ENCODE data around the gene CHST1.

CHST1 gene, protein sequence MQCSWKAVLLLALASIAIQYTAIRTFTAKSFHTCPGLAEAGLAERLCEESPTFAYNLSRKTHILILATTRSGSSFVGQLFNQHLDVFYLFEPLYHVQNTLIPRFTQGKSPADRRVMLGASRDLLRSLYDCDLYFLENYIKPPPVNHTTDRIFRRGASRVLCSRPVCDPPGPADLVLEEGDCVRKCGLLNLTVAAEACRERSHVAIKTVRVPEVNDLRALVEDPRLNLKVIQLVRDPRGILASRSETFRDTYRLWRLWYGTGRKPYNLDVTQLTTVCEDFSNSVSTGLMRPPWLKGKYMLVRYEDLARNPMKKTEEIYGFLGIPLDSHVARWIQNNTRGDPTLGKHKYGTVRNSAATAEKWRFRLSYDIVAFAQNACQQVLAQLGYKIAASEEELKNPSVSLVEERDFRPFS

DNA sequence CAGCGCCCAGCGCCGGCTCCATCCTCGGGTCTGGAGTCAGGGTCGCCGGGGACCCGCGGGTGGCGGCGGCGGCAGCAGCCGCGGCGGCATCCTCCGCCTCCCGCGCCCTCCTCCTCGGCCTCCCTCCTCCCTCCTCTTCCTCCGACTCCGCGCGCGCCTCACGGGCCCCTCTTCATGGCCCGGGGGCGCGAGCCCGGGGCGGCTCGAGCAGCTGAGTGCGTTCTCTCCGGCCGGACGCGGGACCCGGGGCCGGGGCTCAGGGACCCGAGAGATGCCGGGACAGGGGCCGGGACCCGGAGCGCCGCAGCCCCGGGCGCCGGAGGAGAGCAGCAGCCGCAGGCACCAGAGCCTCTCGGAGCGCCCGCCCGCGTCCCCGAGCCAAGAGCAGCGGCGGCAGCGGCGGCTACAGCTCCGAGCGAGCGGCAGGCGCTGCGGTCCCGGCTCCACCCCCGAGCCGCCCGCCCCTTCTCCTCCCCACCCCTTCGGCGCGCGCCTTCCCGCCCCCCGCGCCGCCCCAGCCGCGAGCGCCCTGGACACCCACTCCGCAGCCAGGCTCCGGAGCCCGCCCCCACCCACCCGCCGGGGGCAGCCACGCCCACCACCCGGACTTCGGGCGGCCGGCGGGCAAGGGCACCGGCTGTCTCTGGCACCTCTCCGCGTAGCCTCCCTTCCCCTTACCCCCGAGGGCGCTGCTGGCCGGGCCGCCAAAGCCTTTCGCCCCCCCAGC, at the start of gene CHST1:
TSS of gene CHST1 (minus strand) at position 417 of the 727 bp plus-strand sequence. CDS start 14,699 bp downstream, outside the sequence.
- DNase-seq, result peak; percentile 20

DNA sequence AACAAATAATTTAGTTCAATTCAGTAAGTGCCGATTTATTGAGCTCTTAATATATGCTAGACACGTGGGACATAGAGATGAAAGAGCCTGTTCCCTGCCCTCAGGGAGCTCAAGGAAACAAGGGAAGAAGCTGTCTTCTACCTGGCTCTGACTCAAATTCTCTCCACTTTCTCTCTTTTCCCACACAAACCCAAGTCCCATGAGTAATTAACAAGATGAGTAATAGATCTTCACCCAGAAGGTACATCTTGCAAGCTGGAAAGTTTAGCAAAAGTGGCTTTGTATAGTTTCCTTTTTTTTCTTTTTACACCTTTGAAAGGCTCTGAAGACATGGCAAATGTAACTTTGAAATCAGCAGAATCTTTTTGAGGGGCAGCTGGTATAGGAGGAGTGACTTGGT, 48.2 kb upstream of the CHST1 start:
- DNase-seq, result no peak

DNA sequence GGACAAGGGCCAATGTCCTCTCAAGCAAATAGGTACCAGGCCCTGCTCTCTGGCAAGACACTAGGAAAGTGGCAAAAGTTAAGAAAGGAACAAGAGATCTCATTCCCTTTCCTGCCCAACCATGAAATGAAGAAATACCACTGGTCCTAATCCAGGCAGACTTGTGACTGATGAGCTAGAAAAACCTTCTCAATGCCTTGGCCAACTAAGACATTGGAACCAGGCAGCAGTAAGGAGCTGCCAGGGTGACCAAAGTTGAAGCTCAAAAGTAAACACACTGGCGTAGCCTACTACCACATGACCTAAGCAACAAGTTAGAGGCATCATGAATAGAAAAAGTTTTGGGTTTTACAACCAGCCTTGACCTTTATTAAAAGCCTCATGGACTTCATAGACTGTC, 45.1 kb upstream of the CHST1 start:
- no peak for DNase-seq

DNA sequence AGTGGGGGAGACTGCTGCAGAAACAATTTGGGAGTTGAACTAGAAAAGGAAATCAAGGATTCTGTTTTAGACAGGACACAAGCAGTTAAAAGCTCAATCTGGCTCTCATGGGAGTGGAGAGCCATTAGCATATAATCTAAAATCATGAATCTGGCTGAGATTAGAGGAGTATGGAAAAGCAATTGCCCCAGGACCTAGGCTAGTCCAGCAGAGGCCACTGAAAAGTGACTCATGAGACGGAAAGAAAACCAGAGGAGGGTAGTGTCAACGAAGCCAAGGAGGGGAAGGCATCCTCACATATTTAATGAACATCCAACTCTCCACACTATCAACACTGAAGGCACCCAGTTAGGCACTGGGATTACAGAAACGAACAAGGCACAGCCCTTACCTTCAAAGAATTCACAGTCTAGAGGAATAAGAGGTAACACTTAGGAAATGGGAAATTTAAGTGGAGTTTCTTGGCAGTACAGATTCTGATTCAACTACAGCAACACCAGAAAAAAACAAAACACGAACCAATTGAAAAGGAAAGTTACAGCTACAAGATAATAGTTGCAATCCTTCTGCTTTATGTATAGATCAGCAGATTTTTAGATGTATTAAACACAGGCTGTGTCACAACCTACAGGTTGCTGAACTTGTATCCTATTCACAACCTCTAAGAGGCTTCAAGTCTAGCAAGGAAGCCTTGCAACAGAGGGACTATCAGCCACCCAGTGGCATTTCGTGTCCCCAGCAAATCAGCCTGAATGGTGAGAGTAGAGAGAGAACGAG, 43.7 kb upstream of the CHST1 start:
- DNase-seq, result no peak

DNA sequence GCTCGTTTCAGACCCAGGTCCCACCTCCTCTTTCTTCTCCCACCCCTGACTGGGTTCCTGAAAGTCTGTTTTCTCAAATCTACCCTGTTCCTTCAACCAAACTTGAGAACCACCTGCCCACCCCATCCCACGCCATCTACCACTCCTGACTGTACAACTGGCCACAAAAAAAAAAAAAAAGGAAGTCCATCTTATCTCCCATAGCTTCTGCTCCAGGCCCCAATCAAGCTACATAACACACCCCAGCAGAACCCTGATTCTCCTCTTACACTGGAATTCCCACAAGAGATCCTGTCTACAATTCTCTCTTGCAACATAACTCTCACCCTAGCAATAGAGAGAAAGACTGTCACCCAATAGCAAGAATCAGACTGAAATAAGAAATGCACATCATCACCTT, 39.2 kb upstream of the CHST1 start:
- no peak for DNase-seq

DNA sequence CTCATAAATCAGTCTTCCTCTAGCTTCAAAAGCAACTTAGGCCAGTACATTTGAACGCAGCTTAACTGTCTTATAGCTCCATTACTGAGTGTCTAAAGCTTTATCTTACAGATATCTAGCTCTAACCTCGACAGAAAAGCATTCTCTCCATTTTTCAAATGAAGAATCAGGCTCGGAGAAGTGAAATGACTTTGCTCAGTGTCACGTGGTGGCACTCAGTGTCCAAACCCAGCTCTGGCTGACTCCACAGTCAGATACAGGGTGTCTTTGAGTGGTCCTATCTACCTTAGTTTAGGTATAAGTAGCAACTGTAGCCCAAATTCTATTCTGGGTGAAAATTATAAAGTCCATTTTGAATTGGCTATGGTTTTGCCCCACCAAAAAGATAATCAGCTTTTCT, 38.7 kb upstream of the CHST1 start:
- DNase-seq, result no peak

DNA sequence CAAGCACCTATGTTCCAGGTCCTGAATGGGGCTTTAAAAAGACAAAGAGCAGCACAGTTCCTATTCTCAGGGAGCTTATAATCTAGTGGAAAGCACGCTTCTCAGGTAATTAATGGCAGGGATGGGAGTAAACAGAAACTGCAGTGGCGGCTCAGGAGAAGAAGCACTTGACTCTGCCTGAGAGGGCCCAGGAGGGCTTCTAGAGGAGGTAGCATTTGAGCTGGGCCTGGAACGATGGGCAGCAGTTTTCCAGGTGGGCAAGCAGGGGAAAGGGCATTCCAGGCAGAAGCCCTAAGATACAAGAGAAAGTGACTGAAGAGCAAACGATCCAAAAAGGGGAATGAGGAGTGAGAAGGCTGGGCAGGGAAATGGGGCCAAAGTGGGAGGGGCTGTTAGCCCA, 37.1 kb upstream of the CHST1 start:
- no peak for DNase-seq

DNA sequence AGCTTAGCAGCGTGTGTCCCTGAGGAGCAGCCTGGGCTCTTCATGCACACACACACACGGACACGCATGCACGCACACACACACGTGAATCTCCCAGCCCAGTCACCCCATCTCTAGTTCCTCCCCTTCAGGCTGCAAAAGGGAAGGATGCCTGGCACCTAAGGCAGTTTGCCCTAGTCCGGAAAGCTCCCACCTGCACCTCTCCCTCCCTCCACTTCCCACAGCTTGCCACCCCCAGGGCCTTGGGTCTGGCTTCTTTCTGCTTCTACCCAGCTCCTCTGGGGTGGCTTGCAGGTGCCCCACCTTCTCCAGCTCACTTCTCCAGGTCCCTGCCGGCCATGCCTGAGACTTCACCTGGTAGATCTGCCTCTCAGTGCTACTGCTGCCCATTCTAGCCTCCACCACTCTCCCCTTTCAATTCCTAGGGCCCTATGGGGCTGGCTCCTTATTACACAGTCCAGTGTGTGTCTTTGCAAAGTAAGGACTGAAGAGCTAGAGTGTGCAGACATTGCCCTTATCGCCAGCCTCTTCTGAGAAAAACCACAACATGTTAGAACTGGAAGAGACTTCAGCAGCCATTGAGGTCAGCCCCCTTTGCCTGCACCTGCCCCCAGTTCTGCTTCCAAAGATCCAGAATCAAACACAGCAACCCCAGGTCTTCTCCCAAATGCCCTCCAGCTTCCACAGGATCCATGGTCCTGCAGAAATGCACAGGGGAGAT, 33.5 kb upstream of the CHST1 start:
- DNase-seq, result no peak

DNA sequence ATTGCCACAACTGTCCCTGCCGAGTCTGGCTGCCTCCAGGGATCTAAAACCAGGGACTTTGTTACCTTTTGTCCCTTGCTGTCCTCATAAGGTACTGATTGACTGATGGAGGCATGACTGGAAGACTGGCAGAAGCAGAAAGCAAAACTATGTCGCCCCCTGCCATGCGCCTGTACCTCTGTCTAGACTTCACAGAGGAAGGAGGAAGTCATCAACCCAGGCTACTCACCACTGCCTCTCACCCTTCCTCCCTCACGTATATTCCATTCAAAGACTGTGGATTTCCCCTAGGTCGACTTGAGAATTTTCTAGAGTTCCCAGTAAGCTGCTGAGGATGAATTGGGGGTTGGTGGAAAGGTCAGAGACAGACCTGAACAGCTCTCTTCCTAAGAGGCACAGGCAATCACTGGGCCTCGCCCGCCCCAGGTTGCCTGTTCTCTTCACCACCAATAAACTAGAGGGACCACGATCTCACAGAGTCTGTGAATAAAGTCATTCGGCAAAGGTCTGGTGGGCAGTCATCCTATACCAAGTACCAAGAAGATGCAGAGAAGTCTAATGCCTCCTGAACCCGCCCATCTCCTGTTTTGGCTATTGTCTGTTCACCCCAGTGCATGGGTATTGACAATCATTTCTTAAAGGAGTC, 27.5 kb upstream of the CHST1 start:
- DNase-seq, result no peak

DNA sequence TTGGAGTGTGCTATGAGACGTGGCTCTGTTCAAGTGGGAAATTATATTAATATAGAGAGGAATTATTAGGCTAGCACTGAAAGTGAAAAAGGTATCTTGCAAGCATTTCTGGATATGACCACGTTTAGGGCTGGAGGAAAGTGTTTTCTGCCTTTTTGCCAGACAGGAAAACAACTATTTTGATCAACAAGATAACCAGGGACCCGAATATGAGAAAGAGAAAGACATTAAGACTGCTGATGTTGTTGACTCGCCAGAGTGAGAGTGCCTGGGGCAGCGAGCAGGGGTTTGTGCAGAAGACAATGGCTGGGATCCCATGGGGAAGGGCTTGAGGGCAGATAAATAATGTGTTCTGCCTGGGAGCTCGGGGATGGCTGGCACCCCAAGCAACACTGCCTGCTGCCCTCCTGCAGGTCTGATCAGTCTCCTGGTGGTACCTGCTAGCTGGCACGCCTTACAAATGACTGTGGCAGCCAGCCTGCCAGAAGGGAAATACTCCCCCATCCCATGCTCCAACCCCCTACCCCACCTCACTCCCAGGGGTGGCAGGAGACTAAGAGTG, 23.1 kb upstream of the CHST1 start:
- DNase-seq, result no peak

DNA sequence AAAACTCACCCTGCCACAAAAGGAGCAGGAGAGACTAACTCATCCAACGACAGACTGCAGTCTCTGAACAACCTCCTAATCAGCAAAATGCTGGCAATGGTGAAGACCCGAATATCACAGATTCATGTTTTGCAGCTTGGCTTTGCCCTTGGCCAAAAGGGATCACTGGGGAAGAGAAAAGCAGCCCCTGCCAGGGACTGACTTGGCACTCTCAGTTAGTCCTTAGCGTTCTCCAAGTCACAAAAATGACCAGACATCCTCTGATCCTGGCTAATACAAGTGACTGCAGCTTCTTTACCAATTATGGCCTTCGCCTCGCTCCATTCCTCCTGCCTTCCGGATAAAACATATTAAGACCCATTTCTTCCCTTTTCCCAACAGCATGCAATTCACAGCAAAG, 22.4 kb upstream of the CHST1 start:
- DNase-seq, result no peak

DNA sequence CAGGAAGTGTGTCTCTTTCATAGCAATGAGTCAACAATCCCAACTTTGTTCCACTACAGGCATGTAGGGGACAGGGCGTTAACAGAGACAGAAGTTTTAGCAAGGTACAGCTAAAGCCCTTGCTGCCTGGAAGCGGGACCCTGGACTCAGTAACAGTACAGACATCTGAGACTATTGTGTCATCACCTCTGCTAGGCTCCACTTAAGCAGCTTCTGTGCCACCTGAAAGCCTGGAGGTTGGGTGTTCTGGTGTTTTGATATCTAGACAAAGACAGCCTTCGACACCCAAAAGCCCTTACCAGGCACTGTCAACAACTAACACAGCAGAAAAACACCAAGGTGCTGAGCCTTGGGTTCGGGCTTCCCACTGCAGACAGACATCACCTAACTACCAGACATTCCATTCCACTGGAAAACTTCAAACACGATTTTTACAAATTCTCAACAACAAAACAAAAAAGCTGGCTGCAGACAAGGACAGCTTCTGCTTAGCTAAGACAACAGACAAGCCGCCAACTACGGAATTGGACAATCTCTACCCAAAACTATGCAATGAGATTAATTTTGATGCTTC, 20.6 kb upstream of the CHST1 start:
- DNase-seq, result no peak

DNA sequence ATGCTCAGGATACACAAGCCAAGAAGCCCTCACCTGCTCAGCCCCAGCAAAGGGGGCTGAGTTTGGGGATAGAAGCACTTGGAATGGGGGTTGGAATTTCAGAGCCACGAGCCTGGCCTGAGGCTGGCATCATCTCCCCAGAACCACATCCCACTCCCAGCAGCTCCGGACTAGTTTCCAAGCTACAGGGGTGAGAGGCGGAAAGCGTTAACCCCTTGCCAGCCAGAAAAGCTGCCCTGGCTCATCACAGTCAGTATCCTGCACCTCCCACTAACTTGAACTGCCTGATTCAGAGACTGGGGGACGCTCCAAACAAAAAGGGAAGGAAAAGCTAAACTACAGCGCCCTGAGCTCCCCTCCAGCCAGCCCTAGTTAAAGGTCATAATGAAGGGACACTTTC, 19.0 kb upstream of the CHST1 start:
- DNase-seq, result no peak

DNA sequence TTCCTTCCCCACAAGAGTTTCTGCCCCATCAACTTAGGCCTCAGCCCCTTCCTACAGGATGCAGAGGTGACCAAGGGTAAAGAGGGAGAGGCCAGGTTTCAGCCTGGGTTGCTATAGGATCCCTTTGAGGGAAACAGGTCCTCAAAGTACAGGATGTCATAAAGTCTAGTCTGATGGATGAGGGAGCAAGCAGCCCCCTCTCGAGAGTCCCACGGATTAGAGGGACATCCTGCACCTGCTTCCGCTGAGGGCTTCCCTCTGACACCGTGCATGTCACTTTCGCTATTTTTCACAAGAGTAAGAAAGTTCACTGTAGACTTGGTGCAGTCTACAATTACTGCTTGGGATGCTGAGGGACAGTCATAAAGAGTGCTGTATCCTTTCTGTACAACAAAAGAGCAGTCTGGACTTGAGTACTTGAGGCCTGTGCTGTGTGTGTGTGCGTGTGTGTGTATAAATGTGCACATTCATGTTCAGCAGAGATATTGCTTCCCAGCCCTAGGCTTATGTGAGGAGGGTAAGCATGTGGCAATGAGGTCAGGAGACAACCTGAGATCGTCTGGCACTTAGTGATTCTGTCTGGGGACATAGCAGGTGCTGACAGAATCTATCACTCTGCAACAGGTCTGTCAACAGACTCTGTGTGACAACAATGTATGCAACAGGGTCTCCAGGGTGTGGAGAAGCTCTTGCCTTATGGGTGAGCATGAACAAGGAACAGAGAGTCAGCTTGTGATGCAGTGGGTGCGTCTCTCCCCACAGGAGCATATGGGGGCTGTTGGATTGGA, 18.0 kb upstream of the CHST1 start:
- DNase-seq, result no peak

DNA sequence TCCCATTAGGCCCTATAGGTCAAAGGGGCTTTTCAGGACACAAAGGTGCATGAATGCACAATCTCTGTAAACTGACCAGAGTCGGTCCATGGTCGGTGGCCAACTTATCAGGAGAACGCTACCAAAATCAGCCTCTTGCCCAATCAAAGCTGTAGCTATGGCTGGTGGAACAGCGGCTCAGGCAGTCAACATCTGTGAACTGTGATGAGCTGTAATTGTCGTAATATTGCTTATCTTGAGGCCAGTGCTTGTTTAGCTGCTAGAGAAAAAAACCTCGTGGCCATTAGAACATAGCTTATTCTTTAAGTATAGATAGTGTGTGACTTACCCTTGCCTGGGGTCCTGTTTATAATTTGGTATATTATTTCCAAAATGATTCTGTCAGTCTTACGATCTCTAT, 14.4 kb upstream of the CHST1 start:
- DNase-seq, result no peak

DNA sequence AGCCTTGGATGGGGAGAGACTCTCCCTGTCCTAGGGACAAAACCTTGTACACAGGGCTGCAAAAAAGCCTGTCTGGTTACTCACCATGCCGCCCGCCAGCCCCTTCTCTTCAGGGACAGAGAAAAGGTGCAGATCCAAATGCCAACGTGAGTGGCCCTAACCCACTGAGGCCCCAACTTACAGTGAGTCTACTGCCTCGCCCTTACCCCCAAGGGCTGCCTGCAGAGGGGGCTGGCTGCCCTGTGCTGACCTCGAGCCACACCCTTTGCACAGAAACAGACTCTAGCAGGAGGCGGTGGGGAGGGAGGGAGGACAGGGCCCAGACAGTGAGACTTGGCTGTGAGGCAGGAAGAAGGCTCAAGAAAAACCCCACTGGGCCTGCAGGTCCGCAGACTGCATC, 13.6 kb upstream of the CHST1 start:
- DNase-seq, result no peak

DNA sequence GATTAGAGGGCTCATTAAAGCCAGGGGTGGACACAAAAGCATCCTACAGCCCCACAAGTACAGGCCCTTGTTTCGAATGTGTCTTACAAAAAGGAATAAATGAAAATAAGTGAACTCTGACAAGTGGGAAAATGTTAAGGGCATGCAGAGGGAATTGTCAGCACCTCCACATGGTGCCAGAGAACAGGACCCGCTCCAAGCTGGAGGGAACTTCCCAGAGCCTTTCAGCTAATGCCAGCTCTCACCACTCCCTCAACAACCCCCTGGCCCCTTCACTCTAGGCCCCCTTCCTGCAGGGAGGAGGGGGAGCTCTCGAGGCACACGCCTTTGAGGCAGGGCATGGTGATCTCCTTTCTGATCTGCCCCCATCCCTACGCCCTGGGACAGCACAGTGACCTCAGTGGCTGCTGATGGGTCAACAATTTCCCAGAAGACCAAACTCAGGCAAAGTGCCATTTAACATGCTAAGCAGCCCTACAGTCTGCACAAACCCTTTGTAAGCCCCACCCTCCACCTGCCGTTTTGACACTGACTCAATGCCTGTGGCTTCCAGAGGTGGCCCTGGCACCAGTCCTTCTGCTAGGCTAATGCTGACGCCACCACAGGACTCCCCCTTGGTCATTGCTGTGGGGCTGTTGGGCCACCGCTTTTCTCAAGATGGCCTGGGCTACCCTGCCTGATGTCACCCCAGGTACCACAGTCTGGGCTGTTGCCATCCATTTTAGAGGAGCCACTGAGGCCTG, 12.5 kb upstream of the CHST1 start:
- DNase-seq, result no peak

DNA sequence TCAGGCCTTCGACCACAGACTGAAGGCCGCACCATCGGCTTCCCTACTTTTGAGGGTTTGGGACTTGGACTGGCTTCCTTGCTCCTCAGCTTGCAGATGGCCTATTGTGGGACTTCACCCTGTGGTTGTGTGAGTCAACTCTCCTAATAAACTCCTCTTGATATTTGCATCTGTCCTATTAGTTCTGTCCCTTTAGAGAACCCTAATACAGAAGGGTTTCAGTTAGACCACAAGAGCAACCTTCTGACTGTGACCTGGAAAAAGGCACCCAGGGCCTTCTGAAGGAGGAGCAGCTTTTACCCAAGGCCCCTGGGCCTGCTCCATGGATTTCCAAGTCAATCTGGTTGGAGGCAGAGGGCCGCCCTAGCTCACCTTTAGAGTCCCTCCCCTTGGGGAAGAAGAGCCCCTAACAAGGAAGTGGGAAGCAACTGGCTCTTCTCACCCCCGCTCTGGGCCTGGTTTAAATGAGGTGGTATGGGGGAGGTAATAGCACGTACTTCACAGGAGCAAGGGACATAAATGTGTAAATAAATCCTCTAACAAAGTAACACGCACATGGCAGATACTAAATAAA, 11.2 kb upstream of the CHST1 start:
- DNase-seq, result no peak

DNA sequence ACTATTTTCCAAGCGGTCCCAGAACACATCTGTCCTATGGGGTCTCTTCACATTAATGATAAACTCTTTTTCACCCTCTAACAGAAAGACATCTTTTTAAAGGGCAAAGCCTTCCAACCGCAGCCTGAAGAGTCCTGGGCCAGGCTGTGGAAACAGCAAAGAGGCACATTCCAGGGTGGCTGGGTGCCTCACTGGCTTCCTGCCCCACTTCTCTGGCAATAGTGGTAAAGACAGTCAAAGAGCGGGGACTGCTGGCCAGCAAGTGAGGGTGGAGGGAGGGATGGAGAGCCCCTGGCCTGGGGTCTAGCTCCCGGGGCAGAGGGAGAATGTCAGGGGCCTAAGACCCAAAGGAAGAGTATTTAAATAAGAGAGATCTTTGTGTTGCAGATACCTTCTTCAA, 10.2 kb upstream of the CHST1 start:
- DNase-seq, result no peak

Data from stimulated activated CD4-positive, alpha-beta T cell treated with anti-CD3 and anti-CD28 coated beads, Interleukin-12 subunit alpha, Interleukin-12 subunit beta, amount 100 ng/mL, for 4 hours (primary cell).